ENCODE data around the gene DLG5.

DNA sequence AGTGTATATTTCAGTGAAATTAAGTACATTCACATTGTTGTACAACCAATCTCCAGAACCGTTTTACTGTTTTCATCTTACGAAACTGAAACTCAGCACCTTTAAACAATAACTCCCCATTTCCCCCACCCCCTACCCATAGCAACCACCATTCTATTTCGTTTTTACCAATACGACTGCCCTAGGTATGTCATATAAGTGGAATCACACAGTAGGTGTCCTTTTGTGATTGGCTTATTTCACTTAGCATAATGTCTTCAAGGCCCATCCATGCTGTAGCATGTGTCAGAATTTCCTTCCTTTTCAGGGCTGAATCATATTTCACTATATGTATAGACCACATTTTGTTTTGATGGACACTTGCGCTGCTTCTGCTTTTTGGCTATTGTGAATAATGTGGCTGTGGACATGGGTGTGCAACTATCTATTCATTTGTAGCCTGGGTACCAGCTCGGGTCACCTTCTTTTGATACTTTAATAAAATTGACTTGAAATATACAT, 34.3 kb upstream of the DLG5 start:
- TF ChIP-seq CTCF (IDR thresholded peaks at IDR 0.05) = no peak
- TF ChIP-seq POLR2A (IDR thresholded peaks at IDR 0.05) = no peak
